Renal cortex interstitium (tissue), 11 donors: ENCODE results near the gene ZBTB3. TPM values are rescaled to one million over a fixed set of nuclear protein-coding genes. Genes with fewer than 3 reads are reported as not detected.
"Not testable (repeated sequence)": the region's sequence is repeated elsewhere in the genome, so short reads cannot be mapped to it uniquely, and the experiment has no call there.

ENCODE experiments used
- DNase-seq, 11 donors: peaks; one replicate each; pipeline ENCODE4 v3.0.0-alpha.2; 2013; ENCODE audit warnings: low read depth in 9 of 11, low spot score in 4 of 11; ENCODE audit errors: extremely low read depth in 1 of 11
- polyA plus RNA-seq, 3 donors: library from polyadenylated mRNA; unstranded; fragments of 120-200 nt; gene quantifications; one replicate each; pipeline ENCODE4 v1.2.1, GENCODE V29; 2013; ENCODE audit not compliant: insufficient read length in 3 of 3

ZBTB3 gene
- polyA plus RNA-seq, 3 donors = 7.3 to 8.1 (median 7.5) TPM

DNA sequence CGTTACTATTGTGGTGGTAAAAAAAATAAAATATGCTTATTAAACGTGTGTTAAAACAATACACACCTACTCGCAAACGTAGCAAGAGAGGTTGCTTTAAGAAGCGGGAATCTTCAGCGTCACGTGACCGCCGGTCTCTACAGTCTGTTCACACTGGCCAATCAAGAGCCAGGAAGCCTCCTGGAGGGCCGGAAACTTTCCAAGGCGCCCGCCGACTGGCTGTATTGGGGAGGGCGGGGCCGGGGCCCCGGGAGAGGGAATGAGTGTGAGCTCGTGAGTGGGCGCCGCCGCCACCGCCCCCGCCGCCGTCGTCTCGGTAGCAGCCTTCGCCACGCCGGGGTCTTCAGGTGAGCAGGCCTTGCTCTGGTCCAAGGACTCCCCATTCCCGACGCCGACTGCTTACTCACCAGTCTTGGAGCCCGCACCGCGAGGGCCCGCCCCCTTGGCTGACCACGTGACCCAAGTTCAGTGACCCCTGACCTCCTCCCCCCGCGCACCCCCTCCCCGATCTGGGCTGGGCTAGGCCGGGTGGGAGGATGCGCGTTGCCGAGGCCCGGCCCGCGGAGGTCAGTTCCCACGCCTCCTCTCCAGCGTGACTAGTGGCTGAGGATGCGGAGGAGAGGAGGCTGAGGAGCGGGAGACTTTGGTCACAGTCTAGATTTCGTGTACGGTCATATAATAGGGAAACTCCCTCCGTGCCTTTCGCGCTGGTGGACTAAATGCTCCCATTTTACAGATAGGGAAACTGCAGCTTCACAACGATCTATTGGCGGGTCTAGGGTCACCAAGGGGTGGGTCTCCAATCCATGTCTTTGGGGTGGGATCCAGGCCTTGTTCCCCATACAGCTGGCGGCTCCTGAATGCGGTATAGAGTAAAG lies 17.4 kb upstream of the ZBTB3 start, which contains the start of gene TAF6L:
Gene TAF6L (plus strand): TSS at position 253 of the 878 bp plus-strand sequence. CDS start 4,388 bp downstream, outside the sequence.
- peak; percentile 87 to 98 (median 94) for DNase-seq

DNA sequence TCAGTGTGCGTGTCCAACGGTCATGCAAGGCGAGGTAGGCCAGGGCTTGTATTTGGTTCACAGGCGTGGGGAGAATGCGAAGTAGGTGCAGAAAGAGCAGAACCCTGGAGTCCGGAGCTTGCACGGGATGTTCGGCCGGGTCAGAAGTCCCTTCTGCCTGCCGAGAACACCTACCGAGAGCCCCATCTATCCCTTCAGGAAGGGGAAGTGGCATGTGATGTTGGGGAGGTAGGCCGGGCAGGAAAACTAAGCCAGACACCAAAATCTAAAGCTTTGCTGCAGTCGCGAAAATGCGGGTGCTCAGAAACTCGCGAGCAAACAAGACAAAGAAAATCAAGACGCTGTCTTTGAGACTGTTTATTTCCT lies 16.8 kb upstream of the ZBTB3 start:
- peak in 1 of 11 donors; percentile 34 for DNase-seq

DNA sequence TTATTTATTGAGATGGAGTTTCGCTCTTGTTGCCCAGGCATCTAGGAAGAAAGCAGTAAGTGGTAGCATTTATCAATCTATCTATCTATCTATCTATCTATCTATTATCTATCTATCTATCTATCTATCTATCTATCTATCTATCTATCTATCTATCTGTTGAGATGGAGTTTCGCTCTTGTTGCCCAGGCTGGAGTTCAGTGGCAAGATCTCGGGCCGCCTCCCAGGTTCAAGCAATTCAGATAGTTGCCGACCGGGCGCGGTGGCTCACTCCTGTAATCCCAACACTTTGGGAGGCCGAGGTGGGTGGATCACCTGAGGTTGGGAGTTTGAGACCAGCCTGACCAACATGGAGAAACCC lies 6.9 kb upstream of the ZBTB3 start:
- DNase-seq = not testable (repeated sequence)

DNA sequence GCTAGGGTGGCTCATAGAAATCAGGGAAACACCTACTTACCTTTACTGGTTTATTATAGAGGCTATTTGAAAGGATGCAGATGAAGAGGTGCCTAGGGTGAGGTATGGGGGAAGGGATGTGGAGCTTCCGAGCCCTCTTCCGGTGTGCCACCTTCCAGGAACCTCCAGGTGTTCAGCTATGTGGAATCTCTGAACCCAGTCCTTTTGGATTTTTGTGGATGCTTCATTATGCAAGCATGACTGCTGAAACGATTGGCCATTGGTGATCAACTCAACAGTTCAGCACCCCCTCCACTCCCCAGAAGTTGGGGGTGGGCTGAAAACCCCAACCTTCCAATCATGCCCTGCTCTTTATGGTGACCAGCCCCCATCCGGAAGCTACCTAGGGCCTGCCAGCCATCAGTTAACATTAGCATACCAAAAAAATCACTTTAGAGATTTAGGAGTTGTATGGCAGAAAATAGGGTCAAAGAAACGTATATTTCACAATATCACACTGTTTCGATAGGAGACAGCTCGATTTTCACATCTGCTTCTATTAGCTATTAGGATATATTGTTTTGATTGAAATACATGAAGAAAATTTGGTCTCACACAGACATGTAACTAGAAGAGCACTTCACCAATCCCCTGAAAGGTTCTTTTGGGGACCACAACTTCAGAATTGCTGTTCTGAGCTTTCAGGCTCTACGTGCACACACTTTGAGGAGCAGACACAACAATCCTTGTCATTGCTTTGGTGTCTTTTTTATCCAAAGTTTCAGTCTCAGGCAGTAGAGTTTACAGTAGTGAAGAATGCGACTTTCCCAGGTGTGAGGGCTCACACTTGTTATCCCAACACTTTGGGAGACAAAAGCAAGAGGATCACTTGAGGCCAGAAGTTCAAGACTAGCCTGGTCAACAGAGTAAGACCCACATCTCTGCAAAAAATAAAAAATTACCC lies 4.2 kb upstream of the ZBTB3 start:
- no peak for DNase-seq

DNA sequence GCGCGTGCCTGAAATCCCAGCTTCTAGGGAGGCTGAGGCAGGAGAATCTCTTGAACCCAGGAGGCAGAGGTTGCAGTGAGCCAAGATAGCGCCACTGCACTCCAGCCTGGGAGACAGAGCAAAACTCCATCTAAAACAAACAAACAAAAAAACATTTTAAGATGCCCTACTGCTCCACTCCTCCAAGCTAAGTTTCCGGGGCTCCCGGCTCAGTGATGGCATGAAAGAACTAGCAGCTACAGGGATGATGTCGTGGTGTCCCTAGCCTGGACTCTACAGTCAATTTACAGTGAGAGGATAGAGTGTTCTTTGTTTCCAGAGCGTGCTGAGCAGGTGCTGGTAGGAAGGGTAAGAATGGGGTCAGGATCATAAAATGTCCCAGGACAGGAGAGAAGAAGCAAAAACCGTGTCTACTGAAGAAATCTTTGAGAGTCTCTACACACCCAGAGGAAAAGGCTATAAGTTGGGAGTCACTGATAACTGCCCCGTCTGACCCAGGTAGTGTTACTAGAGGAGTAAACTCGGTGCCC lies 1.2 kb upstream of the ZBTB3 start:
- no peak for DNase-seq

DNA sequence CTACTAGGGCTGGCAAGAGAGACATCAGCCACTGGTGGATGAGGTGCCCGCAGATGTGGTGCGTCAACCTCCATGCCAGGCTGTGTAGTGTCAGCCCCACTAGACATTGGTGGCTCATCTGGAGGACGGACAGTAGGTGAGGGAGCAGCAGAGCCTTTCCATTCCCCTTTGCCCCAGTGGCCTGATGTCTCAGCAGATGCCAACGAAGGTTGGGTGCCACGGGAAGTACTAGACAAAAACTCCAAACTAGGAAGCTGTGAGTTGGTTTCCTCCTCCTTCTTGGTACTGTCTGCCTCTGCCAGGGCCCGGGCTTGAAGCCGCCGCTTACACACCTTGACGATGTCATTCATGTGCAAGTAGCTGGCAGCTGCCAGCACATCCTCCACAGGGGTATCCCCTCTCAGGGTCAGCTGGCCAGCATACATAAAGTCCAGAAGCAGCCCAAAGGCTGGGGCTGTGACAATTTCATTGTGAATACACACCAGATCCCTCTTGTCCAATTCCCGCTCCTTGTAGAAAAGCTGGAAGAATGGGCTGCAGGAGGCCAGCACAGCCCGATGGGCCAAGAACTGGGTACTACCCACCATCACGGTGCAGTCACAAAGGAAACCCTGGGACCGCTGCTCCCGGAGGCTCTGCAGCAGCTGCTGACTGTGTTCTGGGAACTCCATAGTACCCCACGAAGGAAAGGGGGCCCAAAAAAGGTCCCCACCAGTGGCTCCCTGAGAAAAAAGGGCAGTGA lies 795 bp downstream of the ZBTB3 start:
- no peak for DNase-seq

DNA sequence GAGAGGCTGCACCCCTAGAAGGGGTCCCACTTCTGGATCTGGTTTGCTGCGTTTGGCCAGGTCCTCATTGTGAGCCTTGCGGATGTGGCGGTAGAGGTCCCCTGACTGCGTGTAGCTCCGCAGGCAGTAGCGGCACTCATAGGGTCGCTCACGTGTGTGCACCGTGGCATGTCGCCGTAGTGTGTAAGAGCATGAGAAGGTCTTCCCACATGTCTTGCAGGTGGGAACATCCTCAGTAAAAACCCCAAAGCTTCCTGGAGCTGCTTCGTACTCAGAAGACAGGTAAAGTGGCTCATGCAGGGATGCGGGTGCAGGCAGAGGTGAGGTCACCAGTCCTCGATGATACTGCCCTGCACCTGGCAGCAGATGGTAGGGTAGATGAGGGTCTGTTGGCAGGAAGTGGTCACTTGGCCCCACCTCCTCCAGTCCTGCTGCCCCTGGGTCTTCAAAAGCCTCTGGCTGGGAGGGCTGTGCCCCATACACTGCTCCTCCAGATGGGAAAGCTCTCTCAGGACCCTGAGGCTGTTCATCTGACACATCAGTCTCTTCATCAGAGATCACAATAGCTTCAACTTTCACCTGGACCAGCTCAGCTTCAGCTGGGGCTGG lies 1.7 kb downstream of the ZBTB3 start:
- no peak for DNase-seq

DNA sequence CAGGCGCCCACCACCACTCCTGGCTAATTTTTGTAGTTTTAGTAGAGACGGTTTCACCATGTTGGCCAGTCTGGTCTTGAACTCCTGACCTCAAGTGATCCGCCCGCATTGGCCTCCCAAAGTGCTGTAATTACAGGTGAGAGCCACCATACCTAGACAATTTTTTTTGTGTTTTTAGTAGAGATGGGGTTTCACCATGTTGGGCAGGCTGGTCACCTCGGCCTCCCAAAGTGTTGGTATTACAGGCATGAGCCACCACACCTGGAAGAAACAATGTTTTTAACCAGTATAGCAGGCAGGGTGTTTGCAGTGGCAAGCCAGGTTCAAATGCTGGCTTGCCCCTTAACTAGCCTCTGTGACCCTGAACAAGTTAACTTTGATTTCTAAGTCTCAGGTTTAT lies 4.0 kb downstream of the ZBTB3 start:
- DNase-seq = not testable (repeated sequence)

DNA sequence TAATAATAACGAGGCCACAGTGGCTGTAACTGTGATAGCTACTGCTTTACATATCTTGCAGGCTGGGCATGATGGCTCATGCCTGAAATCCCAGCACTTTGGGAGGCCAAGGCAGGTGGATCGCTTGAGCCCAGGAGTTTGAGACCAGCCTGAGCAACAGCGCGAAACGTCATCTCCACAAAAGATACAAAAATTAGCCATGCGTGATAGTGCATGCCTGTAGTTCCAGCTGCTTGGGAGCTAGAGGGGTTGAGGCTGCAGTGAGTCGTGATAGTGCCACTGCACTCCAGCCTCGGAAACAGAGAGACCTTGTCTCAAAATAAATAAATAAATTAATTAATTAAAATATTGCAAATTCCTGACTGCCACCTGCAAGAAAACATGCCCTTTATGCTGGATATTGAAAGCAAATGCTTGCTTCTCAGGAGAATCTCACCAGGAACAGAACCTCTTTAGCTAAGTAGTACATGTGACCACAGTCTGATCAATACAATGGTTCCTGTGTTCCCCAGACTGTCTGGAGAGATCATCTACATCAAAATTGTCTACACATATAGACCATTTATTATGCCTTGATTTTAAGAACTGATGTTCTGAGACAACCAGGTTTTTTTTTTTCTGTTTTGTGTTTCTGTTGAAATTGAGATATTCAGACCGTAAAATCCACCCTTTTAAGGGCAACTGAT lies 6.3 kb downstream of the ZBTB3 start:
- no peak for DNase-seq

DNA sequence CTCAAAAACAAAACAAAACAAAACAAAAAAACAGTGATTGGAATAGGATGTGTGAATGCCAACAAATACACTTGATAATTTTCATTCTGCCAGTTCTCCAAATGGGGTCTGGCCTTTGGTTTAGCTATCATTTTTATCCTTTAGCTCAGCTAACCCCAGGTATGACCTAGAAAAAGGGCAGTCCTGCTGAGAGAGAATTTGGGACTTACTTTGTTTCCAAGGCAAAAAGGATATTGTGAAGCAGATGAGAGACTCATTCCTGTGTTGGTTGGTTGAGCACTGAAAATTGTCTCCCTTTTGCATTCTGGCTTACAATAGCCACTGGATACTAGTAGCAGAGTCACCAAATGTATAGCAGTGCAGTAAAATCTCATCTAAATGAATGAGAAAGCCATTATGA lies 16.8 kb downstream of the ZBTB3 start:
- DNase-seq = no peak

DNA sequence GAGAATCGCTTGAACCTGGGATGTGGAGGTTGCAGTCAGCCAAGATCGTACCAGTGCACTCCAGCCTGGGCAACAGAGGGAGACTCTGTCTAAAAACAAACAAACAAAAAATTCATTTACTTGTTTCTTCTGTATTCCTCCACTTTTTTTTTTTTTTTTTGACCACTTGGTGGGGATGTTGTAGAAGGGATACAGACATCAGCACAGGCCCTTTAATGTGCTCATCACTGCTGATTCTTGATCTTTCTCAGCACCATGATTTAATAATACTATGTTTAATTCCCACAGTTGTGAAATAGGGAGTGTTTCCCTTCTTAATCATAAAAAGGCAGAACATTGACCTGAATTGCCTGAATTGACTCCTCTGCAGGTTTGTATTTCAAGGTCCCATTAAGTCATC lies 21.1 kb downstream of the ZBTB3 start:
- no peak for DNase-seq

DNA sequence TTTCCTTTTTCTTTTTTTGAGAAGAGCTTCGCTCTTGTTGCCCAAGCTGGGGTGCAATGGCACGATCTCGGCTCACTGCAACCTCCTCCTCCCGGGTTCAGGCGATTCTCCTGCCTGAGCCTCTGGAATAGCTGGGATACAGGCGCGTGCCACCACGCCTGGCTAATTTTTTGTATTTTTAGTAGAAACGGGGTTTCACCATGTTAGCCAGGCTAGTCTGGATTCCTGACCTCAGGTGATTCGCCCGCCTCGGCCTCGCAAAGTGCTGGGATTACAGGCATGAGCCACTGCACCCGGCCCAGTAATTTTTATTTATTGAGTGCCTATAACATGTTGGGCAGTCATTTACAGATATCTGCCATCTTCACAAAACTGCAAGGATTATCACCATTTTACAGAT lies 23.9 kb downstream of the ZBTB3 start:
- DNase-seq = not testable (repeated sequence)

DNA sequence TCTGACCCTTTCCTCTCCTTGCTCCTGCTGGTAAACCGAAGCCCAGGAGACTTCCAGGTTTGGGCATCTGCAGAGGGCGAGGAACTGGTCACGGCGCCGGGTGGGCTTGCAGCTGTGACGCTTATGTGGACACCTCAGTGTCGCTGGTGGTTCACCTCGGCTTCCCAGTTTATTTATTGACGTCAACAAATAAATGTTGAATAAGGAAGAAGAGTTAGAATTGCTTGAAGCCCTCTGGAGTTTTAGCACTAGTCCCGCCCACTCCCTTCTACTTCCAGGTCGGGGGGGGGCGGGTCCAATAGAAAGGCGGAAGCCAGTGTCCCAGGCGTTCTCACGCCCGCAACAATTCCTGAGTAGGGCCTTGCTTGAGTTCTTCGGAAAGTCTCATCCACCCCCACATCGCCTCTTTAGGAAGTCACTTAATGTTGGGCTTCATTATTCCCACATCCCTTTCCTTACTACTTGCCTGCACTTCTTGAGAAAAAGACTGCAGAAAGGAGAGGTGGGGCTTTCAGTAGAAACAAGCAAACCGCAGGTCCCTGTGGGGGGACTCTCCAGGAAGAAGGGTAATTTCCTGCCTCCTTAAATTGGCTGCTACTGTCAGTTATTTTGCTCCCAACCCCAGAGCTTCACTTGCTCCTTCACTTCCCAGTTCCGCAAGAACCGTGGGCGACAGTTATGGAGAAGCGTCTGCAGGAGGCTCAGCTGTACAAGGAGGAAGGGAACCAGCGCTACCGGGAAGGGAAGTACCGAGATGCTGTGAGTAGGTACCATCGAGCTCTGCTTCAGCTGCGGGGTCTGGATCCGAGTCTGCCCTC lies 25.6 kb downstream of the ZBTB3 start, which contains the start of gene TTC9C:
Gene TTC9C (plus strand): TSS at position 316 of the 818 bp plus-strand sequence. CDS start 363 bp downstream, at position 679.
- DNase-seq = peak in 9 of 11 donors; percentile 71 to 88 (median 79)

DNA sequence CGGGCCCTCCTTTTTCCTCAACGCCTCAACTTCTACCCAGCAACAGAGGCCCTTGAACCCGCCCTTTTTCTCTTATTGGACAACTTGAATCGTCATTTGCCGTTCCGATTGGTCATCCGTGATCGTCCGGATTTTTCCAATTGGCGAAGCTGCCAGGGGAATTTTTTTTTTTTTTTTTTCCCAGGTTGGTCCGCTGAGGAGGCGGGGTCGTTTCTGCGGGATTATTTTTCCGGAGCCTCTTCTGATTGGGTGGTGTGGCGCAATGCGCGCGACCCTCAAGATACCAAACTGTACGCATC lies 26.1 kb downstream of the ZBTB3 start:
- DNase-seq = peak in 9 of 11 donors; percentile 90 to 98 (median 96)

DNA sequence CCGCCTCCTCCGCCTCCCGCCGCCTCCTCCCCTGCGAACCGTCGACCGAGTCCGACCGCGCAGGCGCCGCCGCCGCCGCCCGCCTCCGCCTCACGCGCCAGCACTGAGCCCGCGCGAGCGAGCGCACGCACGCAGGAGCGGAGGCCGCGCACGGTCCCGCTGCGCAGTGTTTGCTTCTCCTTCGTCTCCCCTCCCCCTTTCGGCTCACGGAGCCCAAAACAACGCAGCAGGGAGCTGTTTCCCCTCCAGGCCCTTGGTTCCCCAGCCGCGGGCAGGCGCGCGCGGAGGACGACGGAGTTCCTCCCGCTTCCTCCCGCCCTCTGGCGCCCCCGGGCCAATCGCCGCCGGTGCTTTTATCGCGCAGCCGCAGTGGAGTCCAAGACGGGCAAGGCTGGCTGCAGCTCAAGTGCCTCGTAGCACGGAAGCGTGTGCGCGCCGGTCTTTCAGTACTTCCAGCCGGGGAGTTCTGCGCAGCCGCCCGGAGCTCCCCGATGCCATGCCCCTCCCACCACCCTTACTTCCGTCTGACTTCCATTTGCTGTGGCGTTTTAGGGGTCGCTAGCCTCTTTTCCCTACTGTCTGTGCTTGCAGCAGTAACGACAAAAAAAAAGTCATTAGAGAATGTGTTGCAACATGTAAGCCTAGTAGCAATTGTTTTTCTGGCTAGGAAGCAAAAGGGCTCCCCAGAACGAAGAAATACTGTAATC lies 26.6 kb downstream of the ZBTB3 start, which contains the start of gene HNRNPUL2:
Gene HNRNPUL2 (minus strand): TSS at position 293 of the 707 bp plus-strand sequence. CDS start 301 bp downstream, outside the sequence.
- peak; percentile 95 to 99 (median 98) for DNase-seq

DNA sequence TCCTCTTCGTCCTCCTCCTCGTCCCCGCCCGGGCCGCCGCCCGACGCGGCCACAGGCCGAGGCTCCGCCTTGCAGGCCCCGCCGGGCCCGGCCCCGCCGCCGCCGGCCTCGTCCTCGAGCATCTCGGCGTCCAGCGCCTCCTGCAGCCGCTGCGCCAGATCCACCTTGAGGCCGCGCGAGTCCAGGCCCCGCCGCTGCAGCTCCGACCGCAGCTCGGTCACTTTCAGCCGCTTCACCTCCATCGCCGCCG lies 27.1 kb downstream of the ZBTB3 start:
- DNase-seq = no peak
